SK-N-MC (cell line): ENCODE data around the gene NHSL2.

ENCODE experiments used
- DNase-seq: peaks from one replicate; pipeline ENCODE4 v3.0.0-alpha.2; 2011; ENCODE audit warnings: low read depth, low spot score
- H3K27ac ChIP-seq: fragments of 200-600 bp; sonication (generic); 2 replicates; pipeline ENCODE4 v1.5.1; 2016; ENCODE audit warnings: mixed run types
- H3K36me3 ChIP-seq: fragments of 200-600 bp; sonication (generic); 2 replicates; pipeline ENCODE4 v1.6.1; 2017; ENCODE audit warnings: antibody characterized with exemption, low read length, mixed read lengths; ENCODE audit not compliant: insufficient read depth
- H3K4me3 ChIP-seq: fragments of 200-600 bp; sonication (generic); 2 replicates; pipeline ENCODE4 v1.5.1; 2016
- H3K9ac ChIP-seq: fragments of 200-600 bp; sonication (generic); 2 replicates; pipeline ENCODE4 v1.8.0; 2017; ENCODE audit warnings: mixed run types, mixed read lengths; ENCODE audit not compliant: insufficient read length
- H3K9me3 ChIP-seq: fragments of 200-600 bp; sonication (generic); 2 replicates; pipeline ENCODE4 v1.6.1; 2017; ENCODE audit warnings: low read depth, mild to moderate bottlenecking, antibody characterized with exemption, low read length, moderate library complexity, mixed read lengths
- EZH2 ChIP-seq: fragments of 200-600 bp; sonication (generic); IDR thresholded peaks from one replicate; pipeline ENCODE4 v1.6.1; 2017; ENCODE audit warnings: antibody characterized with exemption
- FOXP2 ChIP-seq: optimal IDR thresholded peaks from 2 replicates; pipeline ENCODE3; 2011; ENCODE audit warnings: mild to moderate bottlenecking, moderate library complexity; ENCODE audit not compliant: insufficient read depth; ENCODE audit errors: extremely low read length, control extremely low read depth
- POLR2AphosphoS5 ChIP-seq: IDR thresholded peaks from 2 replicates; pipeline ENCODE4 v1.6.1; 2012; ENCODE audit warnings: mild to moderate bottlenecking, low read depth, low read length, borderline replicate concordance

Gene NHSL2

DNA sequence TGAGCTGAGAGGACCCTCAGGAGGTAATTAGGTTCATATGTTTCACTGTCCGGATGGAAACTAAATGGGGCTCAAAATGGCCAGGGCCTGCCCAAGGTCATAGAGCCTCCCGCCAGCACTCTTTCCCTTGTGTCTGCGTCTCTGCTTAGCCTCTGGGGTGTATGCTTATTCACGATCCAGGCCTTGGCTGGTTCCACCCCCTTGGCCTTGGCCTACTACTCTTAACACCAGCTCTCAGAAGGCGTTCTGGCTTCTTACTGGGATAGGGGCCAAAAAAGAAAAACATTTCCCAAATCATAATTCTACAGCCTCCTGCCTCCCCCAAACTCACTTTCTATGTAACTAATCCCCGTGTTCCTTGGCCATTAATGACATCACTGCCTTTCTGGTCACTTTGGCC is 152.3 kb downstream of the NHSL2 start:
- TF ChIP-seq EZH2: no peak
- no peak for TF ChIP-seq POLR2AphosphoS5
- TF ChIP-seq FOXP2: no peak
- Histone ChIP-seq H3K9ac (no peak overlapping the region), H3K36me3 (no peaks in the 10 kb centered on the region), H3K27ac (no peak overlapping the region), H3K9me3 (no peaks in the 10 kb centered on the region), H3K4me3 (no peak overlapping the region)
- no peak for DNase-seq

DNA sequence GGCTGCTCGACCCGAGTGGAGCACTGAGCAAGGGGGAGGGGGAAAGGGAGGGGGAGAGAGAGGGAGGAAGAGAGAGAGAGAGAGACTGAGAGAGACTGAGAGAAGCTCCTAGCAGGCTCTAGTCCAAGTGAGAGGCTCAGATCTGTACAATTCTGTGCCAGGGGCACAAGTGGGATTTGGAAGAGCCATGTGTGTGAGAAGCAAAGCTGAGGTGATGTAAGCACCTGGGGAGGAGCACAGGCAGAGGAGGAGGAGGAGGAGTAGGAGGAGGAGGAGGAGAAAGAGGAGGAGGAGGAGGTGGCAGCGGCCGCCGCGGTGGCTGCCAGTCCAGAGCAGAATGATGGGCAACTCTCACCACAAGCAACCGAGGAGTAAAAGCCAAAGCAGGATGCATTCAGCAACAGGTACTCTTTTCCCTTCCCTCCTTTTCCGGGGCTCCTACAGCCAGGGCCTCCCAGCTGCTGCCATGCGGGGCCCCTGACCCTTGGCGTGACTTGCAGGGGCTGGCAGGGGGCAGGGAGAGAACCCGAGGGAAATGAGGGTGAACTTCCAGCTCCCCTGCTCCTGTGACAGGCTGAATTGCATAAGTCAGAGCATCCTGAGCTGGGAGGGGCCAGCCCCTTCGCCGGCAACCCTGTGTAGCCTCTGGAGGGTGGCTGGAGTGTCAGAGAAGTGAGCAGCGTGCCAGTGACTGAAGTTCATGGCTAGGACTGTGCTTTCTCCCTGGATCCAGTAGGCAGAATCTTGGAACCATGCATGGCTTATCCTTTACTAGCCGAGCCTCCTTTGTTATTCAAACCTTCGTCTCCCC is 158.9 kb downstream of the NHSL2 start:
- H3K36me3 ChIP-seq: no peaks in the 10 kb centered on the region
- no peak overlapping the region for H3K4me3 ChIP-seq
- H3K9me3 ChIP-seq: no peaks in the 10 kb centered on the region
- DNase-seq: no peak
- no peak for TF ChIP-seq POLR2AphosphoS5
- no peak for TF ChIP-seq FOXP2
- no peak for TF ChIP-seq EZH2
- no peak overlapping the region for H3K9ac ChIP-seq
- no peak overlapping the region for H3K27ac ChIP-seq

DNA sequence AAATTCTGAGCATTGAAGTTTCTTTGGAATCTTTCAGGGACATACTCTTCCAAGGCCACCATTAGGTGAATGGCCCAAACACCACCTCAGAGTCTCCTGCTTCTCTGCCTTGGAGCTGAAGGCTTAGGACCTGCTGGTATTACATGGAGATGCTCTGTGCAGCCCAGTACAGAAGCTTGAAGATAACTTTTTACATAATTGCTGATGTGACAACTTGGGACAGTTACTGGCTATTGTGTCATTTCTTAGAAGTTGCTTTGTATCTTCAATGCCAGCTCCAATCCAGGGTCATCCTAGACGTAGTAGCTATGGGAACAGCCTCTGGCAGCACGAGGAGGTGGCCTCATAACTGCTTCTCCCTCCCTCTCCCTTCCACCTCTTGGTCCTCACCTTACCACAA is 160.6 kb downstream of the NHSL2 start:
- no peaks in the 10 kb centered on the region for H3K36me3 ChIP-seq
- TF ChIP-seq FOXP2: no peak
- no peak for TF ChIP-seq POLR2AphosphoS5
- TF ChIP-seq EZH2: no peak
- DNase-seq: no peak
- H3K9me3 ChIP-seq: no peaks in the 10 kb centered on the region
- no peak overlapping the region for H3K27ac ChIP-seq
- H3K9ac ChIP-seq: no peak overlapping the region
- H3K4me3 ChIP-seq: no peak overlapping the region

DNA sequence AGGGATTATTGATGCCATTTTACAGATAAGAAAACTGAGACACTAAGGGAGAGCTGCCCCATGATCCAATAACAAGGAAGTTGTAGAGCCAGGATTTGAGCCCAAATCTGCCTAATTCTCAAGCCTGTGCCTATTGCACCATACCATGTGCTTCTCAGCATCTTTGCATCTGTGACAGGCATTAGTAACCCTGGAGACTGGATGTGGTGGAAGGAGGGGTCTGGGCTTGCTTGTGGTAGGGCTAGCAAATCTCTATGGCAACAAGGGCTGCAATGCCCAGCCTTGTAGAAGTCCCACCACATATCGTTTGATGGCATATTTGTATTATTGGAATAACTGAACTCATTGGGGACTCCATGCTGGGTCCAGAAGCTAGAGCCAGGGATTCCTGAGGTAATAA is 163.0 kb downstream of the NHSL2 start:
- TF ChIP-seq POLR2AphosphoS5 (no peak), EZH2 (no peak), FOXP2 (no peak)
- H3K9ac ChIP-seq: no peak overlapping the region
- no peak for DNase-seq
- no peak overlapping the region for H3K4me3 ChIP-seq
- no peak overlapping the region for H3K27ac ChIP-seq
- no peaks in the 10 kb centered on the region for H3K9me3 ChIP-seq
- H3K36me3 ChIP-seq: no peaks in the 10 kb centered on the region

DNA sequence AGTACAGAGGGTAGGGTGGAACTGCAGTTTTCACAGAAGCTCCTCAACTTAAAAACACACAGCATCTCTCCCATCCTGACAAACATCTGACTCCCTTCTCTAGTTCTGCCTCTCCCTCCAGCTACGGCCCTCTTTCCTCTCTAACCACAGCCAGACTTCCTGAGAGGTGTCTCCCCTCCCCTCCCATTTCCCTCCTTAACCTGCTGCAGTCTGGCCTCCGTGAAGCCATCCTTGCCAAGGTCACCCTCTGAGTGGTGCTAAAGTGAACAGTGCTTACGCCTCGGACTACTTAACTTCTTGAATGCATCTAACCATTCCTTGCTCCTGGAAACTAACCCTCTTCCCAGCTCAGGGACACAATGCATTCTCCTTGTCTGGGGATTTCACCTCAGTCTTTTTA is 167.8 kb downstream of the NHSL2 start:
- DNase-seq: no peak
- no peaks in the 10 kb centered on the region for H3K36me3 ChIP-seq
- H3K4me3 ChIP-seq: no peak overlapping the region
- H3K27ac ChIP-seq: no peak overlapping the region
- H3K9me3 ChIP-seq: no peaks in the 10 kb centered on the region
- H3K9ac ChIP-seq: no peak overlapping the region
- TF ChIP-seq FOXP2 (no peak), POLR2AphosphoS5 (no peak), EZH2 (no peak)

DNA sequence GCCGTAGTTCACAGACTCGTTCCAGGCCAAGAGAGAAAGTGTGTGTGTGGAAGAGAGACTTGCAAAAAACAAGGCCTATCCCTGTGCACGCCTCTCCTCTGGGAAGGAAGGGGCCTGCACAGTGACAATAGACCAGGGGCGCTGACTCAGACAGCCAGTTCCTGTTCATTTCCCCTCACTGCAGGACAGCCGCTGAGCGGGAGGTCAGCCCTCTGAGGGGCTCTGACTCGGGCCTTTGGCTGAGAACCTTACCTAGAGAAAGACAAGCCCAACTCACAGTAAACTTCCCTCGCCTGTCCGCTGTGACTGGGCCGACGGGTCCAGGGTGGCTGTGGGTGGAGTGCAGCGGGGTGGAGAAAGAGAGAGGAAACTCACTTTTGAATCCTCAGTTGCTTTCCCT is 169.0 kb downstream of the NHSL2 start:
- Histone ChIP-seq H3K36me3 (no peaks in the 10 kb centered on the region), H3K27ac (no peak overlapping the region), H3K4me3 (no peak overlapping the region), H3K9me3 (no peaks in the 10 kb centered on the region), H3K9ac (no peak overlapping the region)
- no peak for DNase-seq
- no peak for TF ChIP-seq EZH2
- TF ChIP-seq POLR2AphosphoS5: no peak
- TF ChIP-seq FOXP2: no peak

DNA sequence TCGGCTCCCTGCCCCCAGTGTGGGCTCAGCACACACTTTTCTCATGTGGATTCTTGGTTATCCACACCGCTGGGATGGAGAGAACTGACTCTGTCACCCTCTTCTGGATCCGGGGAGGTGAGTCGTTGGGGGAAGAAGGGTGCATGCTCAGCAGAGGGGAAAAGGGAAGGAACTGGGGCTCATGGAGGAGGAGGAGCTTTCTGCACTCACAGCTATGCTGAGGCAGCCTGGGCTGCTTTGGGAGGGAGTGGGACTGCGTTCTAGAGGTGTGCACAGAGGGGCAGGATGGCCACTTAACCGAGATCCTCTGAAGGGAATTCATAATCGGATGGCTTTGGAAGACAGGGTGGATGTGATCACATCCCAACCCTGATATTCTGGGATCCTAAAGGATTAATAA is 169.5 kb downstream of the NHSL2 start:
- no peaks in the 10 kb centered on the region for H3K36me3 ChIP-seq
- H3K9ac ChIP-seq: no peak overlapping the region
- no peak for TF ChIP-seq EZH2
- no peak for TF ChIP-seq POLR2AphosphoS5
- no peak for TF ChIP-seq FOXP2
- no peak overlapping the region for H3K4me3 ChIP-seq
- no peak overlapping the region for H3K27ac ChIP-seq
- DNase-seq: no peak
- H3K9me3 ChIP-seq: no peaks in the 10 kb centered on the region

DNA sequence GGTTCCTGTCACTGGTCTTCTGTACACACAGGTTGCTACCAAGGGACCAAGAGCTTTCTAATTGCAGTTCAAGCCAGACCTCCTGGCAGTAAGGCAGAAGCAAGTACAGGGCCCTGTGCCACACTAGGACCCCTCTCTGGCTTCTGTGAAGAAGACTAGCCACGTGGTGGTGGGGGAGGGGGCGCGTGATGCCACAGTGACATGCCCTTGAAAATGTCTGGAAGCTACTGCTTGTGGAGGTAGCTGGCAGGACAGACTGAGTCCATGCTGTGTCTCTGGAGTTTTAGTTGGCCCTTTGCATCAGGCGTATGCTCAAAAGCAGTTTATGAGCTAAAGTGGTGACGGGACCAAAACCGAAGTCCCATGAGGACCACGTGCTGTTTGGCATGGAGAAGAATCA is 170.2 kb downstream of the NHSL2 start:
- TF ChIP-seq FOXP2 (no peak), EZH2 (no peak), POLR2AphosphoS5 (no peak)
- no peak overlapping the region for H3K4me3 ChIP-seq

More for the DNA sequence above, 170.2 kb downstream of the NHSL2 start:
- Histone ChIP-seq H3K9ac (no peak overlapping the region), H3K27ac (no peak overlapping the region), H3K9me3 (no peaks in the 10 kb centered on the region), H3K36me3 (no peaks in the 10 kb centered on the region)
- no peak for DNase-seq
